Transverse colon (tissue), 4 donors: Measurements from ENCODE around the gene PTPRR. TPM values are rescaled to one million over a fixed set of nuclear protein-coding genes. Genes with fewer than 3 reads are reported as not detected.

ENCODE experiments used
- DNase-seq: peaks from one replicate; pipeline ENCODE4 v3.0.0-alpha.2; 2019
- H3K27ac ChIP-seq, 4 donors: fragments of 200-600 bp; sonication (generic); 2 replicates each; pipeline ENCODE4 v1.5.1; 2016 to 2018; ENCODE audit warnings: inconsistent platforms in 4 of 4
- H3K27me3 ChIP-seq: fragments of 200-600 bp; sonication (generic); 2 replicates; pipeline ENCODE4 v1.5.1; 2017; ENCODE audit warnings: inconsistent platforms
- H3K36me3 ChIP-seq, 4 donors: fragments of 200-600 bp; sonication (generic); 2 replicates each; pipeline ENCODE4 v1.5.1; 2017 to 2019; ENCODE audit warnings: inconsistent platforms in 4 of 4
- H3K4me1 ChIP-seq, 4 donors: fragments of 200-600 bp; sonication (generic); 2 replicates each; pipeline ENCODE4 v1.5.1; 2017 to 2020; ENCODE audit warnings: inconsistent platforms in 4 of 4
- H3K4me3 ChIP-seq, 4 donors: fragments of 200-600 bp; sonication (generic); 1 replicate in 1 of 4; 2 replicates in 3 of 4; pipeline versions ENCODE4 v1.5.1 to v1.6.1; 2017 to 2019; ENCODE audit warnings: inconsistent platforms in 4 of 4
- H3K9me3 ChIP-seq, 2 donors: fragments of 200-600 bp; sonication (generic); 2 replicates each; pipeline ENCODE4 v1.5.1; 2017 to 2019; ENCODE audit warnings: inconsistent platforms in 2 of 2
- EP300 ChIP-seq: sonication (generic); formaldehyde crosslinking; IDR thresholded peaks from one replicate; pipeline ENCODE4 v1.6.1; 2017; ENCODE audit warnings: antibody characterized with exemption, low read depth
- POLR2A ChIP-seq: fragments of 450-650 bp; IDR thresholded peaks from one replicate; pipeline ENCODE4 v1.6.1; 2016; ENCODE audit warnings: antibody characterized with exemption, mild to moderate bottlenecking, moderate library complexity
- POLR2AphosphoS5 ChIP-seq, 3 donors: sonication (generic); formaldehyde crosslinking; IDR thresholded peaks; one replicate each; pipeline ENCODE4 v1.6.1; 2016; ENCODE audit warnings: antibody characterized with exemption in 3 of 3
- WGBS, 2 donors: methylation state at CpG; one replicate each; pipeline ENCODE4 v1.1.5; 2018; ENCODE audit warnings: low coverage in 1 of 2; 5-methylcytosine and 5-hydroxymethylcytosine counted together
- in situ Hi-C, 4 donors: fragments of 200-750 bp; cut with MboI; loops; one replicate each; pipeline versions ENCODE4 v1.15.0 to v1.15.1; 2017; ENCODE audit warnings: low sequenced_read_pairs in 3 of 4, low pct_ligation_motif_present in 1 of 4, low pct_unique_long_range_greater_than_20kb in 1 of 4
- intact Hi-C: fragments of 100-400 bp; cut with DNase I; formaldehyde crosslinking; loops from one replicate; pipeline ENCODE4 v1.15.1; 2023; ENCODE audit warnings: low total_unique reads
- total RNA-seq, 4 donors: library from RNA; depleted of rRNA; stranded (reverse); fragments of >200 nt; gene quantifications; one replicate each; pipeline ENCODE4 v1.1.0, GENCODE V29; 2016
- TF ChIP-seq, protein P1 (sequence below), 5 experiments: fragments of 200-600 bp in 3 of 5; fragments of 450-650 bp in 2 of 5; sonication (generic) in 3 of 5; IDR thresholded peaks; 1 replicate in 2 of 5; 2 replicates in 3 of 5; pipeline ENCODE4 v1.5.1; 2016 to 2017; ENCODE audit warnings: antibody characterized with exemption in 5 of 5, inconsistent platforms in 3 of 5, mild to moderate bottlenecking in 2 of 5, moderate library complexity in 1 of 5

PTPRR gene
- total RNA-seq, 4 donors from 2014 or later, result 13.2 to 50.9 (median 31.4) TPM; not detected in 1

GRCh38 chr12:70933133-70933532 lies 12.6 kb upstream of the PTPRR start:
- no peak for TF ChIP-seq POLR2A
- no peak for TF ChIP-seq POLR2AphosphoS5 (IDR thresholded peaks at IDR 0.05)
- TF ChIP-seq, protein P1, sequence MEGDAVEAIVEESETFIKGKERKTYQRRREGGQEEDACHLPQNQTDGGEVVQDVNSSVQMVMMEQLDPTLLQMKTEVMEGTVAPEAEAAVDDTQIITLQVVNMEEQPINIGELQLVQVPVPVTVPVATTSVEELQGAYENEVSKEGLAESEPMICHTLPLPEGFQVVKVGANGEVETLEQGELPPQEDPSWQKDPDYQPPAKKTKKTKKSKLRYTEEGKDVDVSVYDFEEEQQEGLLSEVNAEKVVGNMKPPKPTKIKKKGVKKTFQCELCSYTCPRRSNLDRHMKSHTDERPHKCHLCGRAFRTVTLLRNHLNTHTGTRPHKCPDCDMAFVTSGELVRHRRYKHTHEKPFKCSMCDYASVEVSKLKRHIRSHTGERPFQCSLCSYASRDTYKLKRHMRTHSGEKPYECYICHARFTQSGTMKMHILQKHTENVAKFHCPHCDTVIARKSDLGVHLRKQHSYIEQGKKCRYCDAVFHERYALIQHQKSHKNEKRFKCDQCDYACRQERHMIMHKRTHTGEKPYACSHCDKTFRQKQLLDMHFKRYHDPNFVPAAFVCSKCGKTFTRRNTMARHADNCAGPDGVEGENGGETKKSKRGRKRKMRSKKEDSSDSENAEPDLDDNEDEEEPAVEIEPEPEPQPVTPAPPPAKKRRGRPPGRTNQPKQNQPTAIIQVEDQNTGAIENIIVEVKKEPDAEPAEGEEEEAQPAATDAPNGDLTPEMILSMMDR (IDR thresholded peaks at IDR 0.05), result no peak
- TF ChIP-seq EP300, result no peak
- no peaks in the 10 kb centered on the region for H3K27me3 ChIP-seq
- no peak overlapping the region for H3K27ac ChIP-seq
- intact Hi-C loops, result no loop called here
- in situ Hi-C loops, result no loop called here
- H3K4me1 ChIP-seq, result no peaks in the 10 kb centered on the region
- no peak overlapping the region for H3K4me3 ChIP-seq
- H3K36me3 ChIP-seq, result no peaks in the 10 kb centered on the region
- WGBS, 2 donors, result 85 to 87% methylated on average over 4 of the region's 4 CpGs
- no peaks in the 10 kb centered on the region for H3K9me3 ChIP-seq
- no peak for DNase-seq

DNA sequence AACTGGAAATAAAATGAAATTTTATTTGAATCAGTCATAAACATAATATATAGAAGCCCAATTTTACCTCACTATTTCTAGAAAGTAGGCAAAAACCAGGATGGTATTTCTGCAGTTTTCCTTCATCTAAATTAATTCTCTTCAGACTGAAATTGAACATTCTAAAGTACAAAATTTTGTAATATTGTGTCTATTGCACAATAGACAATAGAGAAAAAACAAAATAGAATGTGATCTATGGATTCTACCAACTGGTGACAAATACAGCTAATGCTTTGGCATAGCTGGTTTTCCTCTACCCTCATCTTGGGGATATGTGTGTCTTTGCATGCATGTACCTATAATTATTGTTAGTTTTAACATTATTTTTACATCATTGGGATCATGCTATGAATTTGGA lies 8.5 kb upstream of the PTPRR start:
- intact Hi-C loops (no loop called here), in situ Hi-C loops (no loop called here)
- TF ChIP-seq EP300 (no peak), POLR2A (no peak), POLR2AphosphoS5 (IDR thresholded peaks at IDR 0.05) (no peak)
- TF ChIP-seq, protein P1 (IDR thresholded peaks at IDR 0.05), result no peak
- Histone ChIP-seq H3K4me3 (no peak overlapping the region), H3K4me1 (no peaks in the 10 kb centered on the region), H3K27me3 (no peaks in the 10 kb centered on the region), H3K27ac (no peak overlapping the region), H3K36me3 (no peaks in the 10 kb centered on the region), H3K9me3 (no peaks in the 10 kb centered on the region)
- no peak for DNase-seq

- 95% methylated on average over 1 of the region's 1 CpG; no CpG with 5 or more reads in 1 of the 2 donors for WGBS, 2 donors
Measured at GRCh38 chr12:70928071-70928470, 7.5 kb upstream of the PTPRR start.

GRCh38 chr12:70927356-70927755 lies 6.8 kb upstream of the PTPRR start:
- in situ Hi-C loops, result no loop called here
- TF ChIP-seq POLR2A, result no peak
- TF ChIP-seq, protein P1 (IDR thresholded peaks at IDR 0.05), result no peak
- no peak for TF ChIP-seq EP300
- TF ChIP-seq POLR2AphosphoS5 (IDR thresholded peaks at IDR 0.05), result no peak

More at GRCh38 chr12:70928071-70928470, 7.5 kb upstream of the PTPRR start:
- no peaks in the 10 kb centered on the region for H3K9me3 ChIP-seq
- no peak for DNase-seq
- H3K27ac ChIP-seq, result no peak overlapping the region
- H3K36me3 ChIP-seq, result no peaks in the 10 kb centered on the region
- H3K4me3 ChIP-seq, result no peak overlapping the region
- TF ChIP-seq EP300 (no peak), POLR2AphosphoS5 (IDR thresholded peaks at IDR 0.05) (no peak), POLR2A (no peak)
- TF ChIP-seq, protein P1 (IDR thresholded peaks at IDR 0.05), result no peak
- in situ Hi-C loops (no loop called here), intact Hi-C loops (no loop called here)
- no peaks in the 10 kb centered on the region for H3K4me1 ChIP-seq
- no peaks in the 10 kb centered on the region for H3K27me3 ChIP-seq

More at GRCh38 chr12:70927356-70927755, 6.8 kb upstream of the PTPRR start:
- no peak overlapping the region for H3K4me3 ChIP-seq
- no peaks in the 10 kb centered on the region for H3K36me3 ChIP-seq
- WGBS, 2 donors, result 76% methylated on average over 2 of the region's 2 CpGs
- no peaks in the 10 kb centered on the region for H3K4me1 ChIP-seq
- H3K9me3 ChIP-seq, result no peaks in the 10 kb centered on the region
- no peak for DNase-seq
- intact Hi-C loops, result no loop called here
- H3K27me3 ChIP-seq, result no peaks in the 10 kb centered on the region
- H3K27ac ChIP-seq, result no peak overlapping the region
